Chondrocyte (in vitro differentiated cells): Measurements from ENCODE around the gene SPATA45. TPM values are rescaled to one million over a fixed set of nuclear protein-coding genes. Genes with fewer than 3 reads are reported as not detected.
"Not testable (repeated sequence)": the region's sequence is repeated elsewhere in the genome, so short reads cannot be mapped to it uniquely, and the experiment has no call there.

Source experiments
- DNase-seq: peaks from one replicate; pipeline ENCODE4 v3.0.0; 2021; ENCODE audit warnings: mixed read lengths, low spot score
- H3K27ac Mint-ChIP-seq: one replicate; pipeline ENCODE4 v1.8.0; 2021; ENCODE audit warnings: mild to moderate bottlenecking, moderate library complexity, mixed read lengths; ENCODE audit not compliant: unreplicated experiment
- H3K27me3 Mint-ChIP-seq: 2 replicates; pipeline ENCODE4 v1.8.0; 2021; ENCODE audit warnings: low read depth, mixed read lengths
- H3K36me3 Mint-ChIP-seq: 2 replicates; pipeline ENCODE4 v1.8.0; 2021; ENCODE audit warnings: low read depth, mixed read lengths
- H3K4me1 Mint-ChIP-seq: 2 replicates; pipeline ENCODE4 v1.8.0; 2021; ENCODE audit warnings: low read depth, mild to moderate bottlenecking, mixed read lengths
- H3K4me3 Mint-ChIP-seq: one replicate; pipeline ENCODE4 v1.8.0; 2021; ENCODE audit warnings: mild to moderate bottlenecking, moderate library complexity, mixed read lengths; ENCODE audit not compliant: unreplicated experiment
- H3K9me3 Mint-ChIP-seq: 2 replicates; pipeline ENCODE4 v1.8.0; 2021; ENCODE audit warnings: low read depth, mixed read lengths
- total RNA-seq: library from RNA; stranded (reverse); gene quantifications from 3 replicates; pipeline ENCODE4 v1.2.1, GENCODE V29; 2021
- TF ChIP-seq, protein P1 (sequence below): fragments of 200-600 bp; sonication (generic); IDR thresholded peaks from 2 replicates; pipeline ENCODE4 v1.5.0; 2021; ENCODE audit warnings: antibody characterized with exemption, mild to moderate bottlenecking, moderate library complexity

Gene SPATA45
- total RNA-seq, 1 donor from 2014 or later, result 0.47 TPM

- no peak overlapping the region for H3K27ac Mint-ChIP-seq
- H3K36me3 Mint-ChIP-seq, result peaks cover 25% of the 10 kb centered on the region
- no peaks in the 10 kb centered on the region for H3K27me3 Mint-ChIP-seq
Observed at GRCh38 chr1:212873518-212873917, 26.1 kb upstream of the SPATA45 start.

DNA sequence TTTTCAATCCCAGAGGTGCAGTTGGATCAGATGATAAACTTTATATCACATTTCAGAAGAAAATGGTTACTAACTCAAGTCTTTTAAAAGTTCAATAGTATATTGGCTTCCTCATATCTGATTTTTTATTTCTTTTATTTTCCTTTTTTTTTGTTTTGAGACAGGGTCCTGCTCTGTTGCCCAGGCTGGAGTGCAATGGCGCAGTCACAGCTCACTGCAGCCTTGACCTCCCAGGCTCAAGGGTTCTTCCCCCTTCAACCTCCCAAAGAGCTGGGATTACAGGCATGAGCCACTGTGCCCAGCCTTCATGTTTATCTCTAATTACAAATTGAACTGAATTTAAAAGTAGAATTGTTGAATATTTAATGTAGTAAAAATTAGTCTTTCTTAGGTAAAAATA lies 24.5 kb upstream of the SPATA45 start:
- no peaks in the 10 kb centered on the region for H3K27me3 Mint-ChIP-seq
- H3K4me3 Mint-ChIP-seq, result no peak overlapping the region
- H3K27ac Mint-ChIP-seq, result no peak overlapping the region
- H3K4me1 Mint-ChIP-seq, result no peaks in the 10 kb centered on the region
- no peaks in the 10 kb centered on the region for H3K9me3 Mint-ChIP-seq
- TF ChIP-seq, protein P1, sequence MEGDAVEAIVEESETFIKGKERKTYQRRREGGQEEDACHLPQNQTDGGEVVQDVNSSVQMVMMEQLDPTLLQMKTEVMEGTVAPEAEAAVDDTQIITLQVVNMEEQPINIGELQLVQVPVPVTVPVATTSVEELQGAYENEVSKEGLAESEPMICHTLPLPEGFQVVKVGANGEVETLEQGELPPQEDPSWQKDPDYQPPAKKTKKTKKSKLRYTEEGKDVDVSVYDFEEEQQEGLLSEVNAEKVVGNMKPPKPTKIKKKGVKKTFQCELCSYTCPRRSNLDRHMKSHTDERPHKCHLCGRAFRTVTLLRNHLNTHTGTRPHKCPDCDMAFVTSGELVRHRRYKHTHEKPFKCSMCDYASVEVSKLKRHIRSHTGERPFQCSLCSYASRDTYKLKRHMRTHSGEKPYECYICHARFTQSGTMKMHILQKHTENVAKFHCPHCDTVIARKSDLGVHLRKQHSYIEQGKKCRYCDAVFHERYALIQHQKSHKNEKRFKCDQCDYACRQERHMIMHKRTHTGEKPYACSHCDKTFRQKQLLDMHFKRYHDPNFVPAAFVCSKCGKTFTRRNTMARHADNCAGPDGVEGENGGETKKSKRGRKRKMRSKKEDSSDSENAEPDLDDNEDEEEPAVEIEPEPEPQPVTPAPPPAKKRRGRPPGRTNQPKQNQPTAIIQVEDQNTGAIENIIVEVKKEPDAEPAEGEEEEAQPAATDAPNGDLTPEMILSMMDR, result no peak
- peaks cover 22% of the 10 kb centered on the region for H3K36me3 Mint-ChIP-seq
- DNase-seq, result no peak

More at GRCh38 chr1:212873518-212873917, 26.1 kb upstream of the SPATA45 start:
- no peaks in the 10 kb centered on the region for H3K4me1 Mint-ChIP-seq
- H3K4me3 Mint-ChIP-seq, result no peak overlapping the region
- TF ChIP-seq, protein P1, result no peak
- no peaks in the 10 kb centered on the region for H3K9me3 Mint-ChIP-seq
- DNase-seq, result no peak

- TF ChIP-seq, protein P1, result no peak
- Mint-ChIP-seq H3K36me3 (peaks cover 7% of the 10 kb centered on the region), H3K9me3 (no peaks in the 10 kb centered on the region), H3K4me3 (no peak overlapping the region), H3K27me3 (no peaks in the 10 kb centered on the region), H3K27ac (no peak overlapping the region), H3K4me1 (no peaks in the 10 kb centered on the region)
- no peak for DNase-seq
Observed at GRCh38 chr1:212867192-212867591, 19.7 kb upstream of the SPATA45 start.

DNA sequence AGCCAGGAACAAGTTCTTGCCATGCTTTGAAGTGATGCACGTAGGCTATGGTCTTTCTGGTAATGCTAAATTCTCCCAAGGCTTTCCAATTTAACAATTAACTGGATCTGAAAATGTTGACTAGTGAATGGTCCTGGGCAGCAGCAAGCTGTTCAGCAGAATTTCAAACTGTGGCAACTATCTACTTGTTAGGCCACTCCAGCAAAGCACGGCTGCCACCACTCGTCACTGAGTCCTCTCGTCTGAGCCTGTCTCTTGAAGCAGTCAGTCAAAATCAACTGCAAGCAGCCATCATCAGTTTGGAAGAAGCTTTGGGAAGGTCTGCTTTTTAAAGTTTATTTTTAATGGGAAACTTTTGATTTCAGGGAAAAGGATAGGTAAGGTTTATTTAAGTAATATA lies 16.8 kb upstream of the SPATA45 start:
- no peaks in the 10 kb centered on the region for H3K4me1 Mint-ChIP-seq
- H3K27ac Mint-ChIP-seq, result no peak overlapping the region
- TF ChIP-seq, protein P1, result no peak
- DNase-seq, result no peak
- H3K4me3 Mint-ChIP-seq, result no peak overlapping the region
- peaks cover 5% of the 10 kb centered on the region for H3K36me3 Mint-ChIP-seq
- no peaks in the 10 kb centered on the region for H3K27me3 Mint-ChIP-seq
- H3K9me3 Mint-ChIP-seq, result no peaks in the 10 kb centered on the region

DNA sequence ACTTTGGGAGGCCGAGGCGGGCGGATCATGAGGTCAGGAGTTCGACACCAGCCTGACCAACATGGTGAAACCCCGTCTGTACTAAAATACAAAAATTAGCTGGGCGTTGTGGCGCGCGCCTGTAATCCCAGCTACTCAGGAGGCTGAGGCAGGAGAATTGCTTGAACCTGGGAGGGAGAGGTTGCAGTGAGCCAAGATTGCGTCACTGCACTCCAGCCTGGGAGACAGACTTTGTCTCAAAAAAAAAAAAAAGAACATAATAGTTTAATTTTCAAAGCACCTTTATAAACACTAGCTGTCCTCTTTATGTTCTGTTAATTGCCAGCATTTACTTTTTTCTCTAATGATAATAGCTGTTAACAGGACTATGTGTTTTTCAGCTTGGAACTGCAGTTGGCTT lies 15.9 kb upstream of the SPATA45 start:
- not testable (repeated sequence) for H3K36me3 Mint-ChIP-seq, H3K9me3 Mint-ChIP-seq, H3K4me1 Mint-ChIP-seq, H3K27ac Mint-ChIP-seq, DNase-seq, H3K27me3 Mint-ChIP-seq, H3K4me3 Mint-ChIP-seq

GRCh38 chr1:212862111-212862690 lies 14.8 kb upstream of the SPATA45 start:
- peaks cover 3% of the 10 kb centered on the region for H3K4me1 Mint-ChIP-seq
- H3K36me3 Mint-ChIP-seq, result peaks cover 5% of the 10 kb centered on the region
- TF ChIP-seq, protein P1, result no peak
- H3K4me3 Mint-ChIP-seq, result no peak overlapping the region
- DNase-seq, result no peak
- no peaks in the 10 kb centered on the region for H3K9me3 Mint-ChIP-seq
- H3K27me3 Mint-ChIP-seq, result no peaks in the 10 kb centered on the region
- no peak overlapping the region for H3K27ac Mint-ChIP-seq
